Cerebellar cortex (tissue), 1 donor: ENCODE measurements around the gene SH3RF3.

ENCODE experiments used
- DNase-seq: peaks from one replicate; pipeline ENCODE4 v3.0.0-alpha.2; 2015; ENCODE audit warnings: low spot score

The SH3RF3 gene

GRCh38 chr2:109287413-109287812, 158.4 kb downstream of the SH3RF3 start:
- DNase-seq: no peak

- no peak for DNase-seq
These were observed 158.8 kb downstream of the SH3RF3 start for GRCh38 chr2:109287838-109288237.

- no peak for DNase-seq
These were observed 159.8 kb downstream of the SH3RF3 start for GRCh38 chr2:109288544-109289368.

GRCh38 chr2:109289504-109290222, 160.7 kb downstream of the SH3RF3 start:
- DNase-seq: no peak

- DNase-seq: peak; percentile 73
These were observed 162.1 kb downstream of the SH3RF3 start for GRCh38 chr2:109290887-109291643.

GRCh38 chr2:109292386-109292785, 163.4 kb downstream of the SH3RF3 start:
- peak; percentile 3 for DNase-seq

GRCh38 chr2:109293663-109294062, 164.7 kb downstream of the SH3RF3 start:
- DNase-seq: no peak

DNA sequence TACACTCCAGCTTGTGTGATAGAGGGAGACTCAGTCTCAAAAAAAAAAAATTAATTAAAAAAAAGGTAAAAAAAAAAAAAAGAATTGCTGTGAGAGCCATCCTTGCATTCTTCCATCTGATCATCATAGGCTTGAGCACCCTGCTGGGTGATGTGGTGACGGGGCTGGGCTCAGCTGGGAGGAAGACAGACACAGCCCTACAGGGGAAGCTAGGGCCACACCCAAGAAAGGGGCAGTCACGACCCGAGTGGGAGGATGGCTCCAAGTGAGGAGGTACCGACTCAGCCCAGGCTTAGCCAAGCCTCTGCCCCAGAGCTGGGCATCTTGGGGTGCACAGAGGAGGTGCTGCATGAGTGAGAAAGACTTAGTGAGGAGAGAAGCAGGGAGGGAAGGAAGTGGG, 165.5 kb downstream of the SH3RF3 start:
- DNase-seq: no peak

DNA sequence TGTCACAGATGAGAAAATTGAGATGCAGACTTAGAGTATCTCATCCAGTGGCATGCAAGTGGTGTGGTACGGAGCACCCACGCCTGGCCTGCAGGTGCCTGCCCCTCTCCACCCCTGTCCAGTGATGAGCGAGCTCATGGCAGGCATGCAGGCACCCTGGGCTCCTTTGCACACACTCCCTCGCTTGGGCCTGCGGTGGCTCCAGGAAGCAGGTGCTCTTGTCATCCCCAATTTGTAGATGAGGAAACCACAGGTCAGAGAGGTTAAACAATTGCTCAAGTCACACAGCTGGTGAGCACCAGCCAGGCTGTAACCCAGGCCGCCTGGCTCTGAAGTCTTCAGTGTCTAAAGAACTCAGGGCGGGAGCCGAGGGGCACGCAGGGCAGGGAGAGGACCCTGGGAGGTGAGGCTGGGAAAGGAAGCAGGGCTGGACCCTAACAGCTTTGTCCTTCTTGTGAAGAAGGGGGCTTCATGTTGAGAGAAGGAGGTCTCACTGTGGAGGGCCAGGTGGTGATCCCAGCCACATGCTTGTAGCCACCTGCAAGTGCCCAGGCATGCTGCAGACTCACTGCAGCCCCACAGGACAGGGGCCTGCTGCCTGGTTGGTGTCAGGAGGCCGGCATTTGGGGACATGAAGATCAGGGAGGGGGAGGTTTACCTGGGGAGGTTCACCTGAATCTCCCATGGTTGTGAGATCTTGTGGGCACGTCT, 166.2 kb downstream of the SH3RF3 start:
- no peak for DNase-seq

DNA sequence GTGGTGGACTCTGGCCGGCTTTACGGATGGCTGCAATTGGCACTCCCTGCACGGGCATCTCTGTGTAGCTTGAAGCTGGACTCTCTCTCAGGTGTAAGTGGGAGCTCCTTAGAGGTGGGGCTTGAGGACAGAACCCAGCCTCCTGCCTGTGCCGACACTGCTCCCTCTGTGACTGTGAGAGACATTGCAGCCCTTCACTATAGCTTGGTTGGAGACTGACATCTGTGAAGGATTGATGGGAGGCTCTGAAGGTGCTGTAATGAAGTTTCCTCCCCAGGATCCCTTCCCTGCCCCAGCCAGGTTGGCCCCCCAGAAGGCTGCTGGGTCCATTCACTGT, 166.7 kb downstream of the SH3RF3 start:
- DNase-seq: no peak

DNA sequence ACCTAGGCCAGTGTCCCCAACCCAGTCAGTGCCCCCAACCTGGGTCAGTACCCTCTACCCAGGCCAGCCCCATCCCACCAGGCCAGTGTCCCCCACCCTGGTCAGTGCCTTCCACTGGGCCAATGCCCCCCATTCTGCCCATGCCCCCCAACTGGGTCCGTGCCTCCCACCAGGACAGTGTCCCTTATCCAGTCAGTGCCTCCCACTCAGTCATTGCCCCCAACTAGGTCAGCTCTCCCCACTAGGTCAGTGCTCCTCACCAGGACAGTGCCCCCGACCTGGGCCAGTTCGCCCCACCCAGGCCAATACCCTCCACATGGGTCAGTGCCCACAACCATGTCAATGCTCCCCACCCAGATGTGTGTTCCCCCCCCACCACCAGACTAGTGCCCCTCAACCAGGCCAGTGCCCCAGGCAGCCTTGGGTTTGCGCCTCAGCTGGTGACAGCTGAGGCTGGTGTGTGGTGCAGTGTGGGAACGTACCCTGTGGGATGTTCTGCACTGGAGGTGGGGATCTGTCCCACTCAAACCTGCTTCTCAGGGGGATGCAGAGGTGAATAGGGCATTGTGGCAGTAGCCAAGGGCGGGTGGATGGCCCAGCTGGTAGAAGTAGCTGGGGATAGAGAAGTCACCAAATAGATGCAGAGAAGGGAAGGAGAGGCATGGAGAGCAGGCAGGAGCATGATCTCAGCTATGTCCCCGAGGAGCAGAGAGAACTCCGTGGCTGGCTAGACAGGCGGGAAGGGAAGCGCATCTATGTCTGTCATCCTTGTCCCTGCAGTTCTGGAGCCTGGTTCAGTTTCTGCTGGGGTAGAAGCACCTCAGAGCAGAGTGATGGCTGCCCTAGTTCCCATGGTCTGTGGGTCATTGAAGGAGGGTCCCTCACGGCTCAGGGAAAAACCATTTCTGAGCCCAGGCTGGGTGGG, 168.8 kb downstream of the SH3RF3 start:
- DNase-seq: no peak

GRCh38 chr2:109298851-109299250, 169.8 kb downstream of the SH3RF3 start:
- no peak for DNase-seq

DNA sequence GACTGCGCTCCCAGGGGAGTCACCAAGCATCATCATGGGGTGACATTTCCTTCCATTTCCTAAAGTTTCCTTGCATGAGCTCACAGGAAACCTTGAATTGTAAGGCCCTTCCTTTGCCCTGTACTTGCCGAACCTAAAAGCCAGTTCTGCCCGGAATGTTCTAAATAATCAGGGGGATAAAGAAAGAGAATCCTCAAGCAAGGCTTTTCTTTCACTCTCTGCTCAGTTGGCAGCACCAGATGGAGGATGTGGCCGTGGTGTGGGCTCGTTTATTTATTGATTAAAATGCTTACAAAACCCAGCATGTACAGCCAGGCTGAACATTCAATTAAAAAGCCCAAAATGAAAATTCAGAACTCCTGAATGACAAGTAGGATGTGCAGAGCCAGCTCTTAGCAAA, 170.5 kb downstream of the SH3RF3 start:
- no peak for DNase-seq

DNA sequence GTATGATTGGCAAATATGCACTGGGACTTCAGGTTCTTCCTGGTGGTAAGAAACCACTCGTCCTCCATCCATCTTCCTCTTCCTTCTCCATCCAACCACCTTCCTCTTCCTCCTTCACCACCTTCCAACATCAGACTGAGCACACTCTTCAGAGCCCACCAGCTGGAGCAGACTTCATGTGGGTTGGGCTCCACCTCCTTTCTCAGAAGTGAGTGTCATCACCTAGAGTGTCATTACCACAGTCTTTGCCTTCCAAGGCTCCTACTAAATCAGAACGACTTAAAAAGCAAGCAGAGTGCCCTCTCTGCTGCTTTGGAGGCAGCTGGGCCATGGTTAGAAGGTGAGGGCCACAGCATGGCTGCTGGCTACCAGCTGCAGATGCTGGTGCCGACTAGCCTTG, 171.6 kb downstream of the SH3RF3 start:
- no peak for DNase-seq

DNA sequence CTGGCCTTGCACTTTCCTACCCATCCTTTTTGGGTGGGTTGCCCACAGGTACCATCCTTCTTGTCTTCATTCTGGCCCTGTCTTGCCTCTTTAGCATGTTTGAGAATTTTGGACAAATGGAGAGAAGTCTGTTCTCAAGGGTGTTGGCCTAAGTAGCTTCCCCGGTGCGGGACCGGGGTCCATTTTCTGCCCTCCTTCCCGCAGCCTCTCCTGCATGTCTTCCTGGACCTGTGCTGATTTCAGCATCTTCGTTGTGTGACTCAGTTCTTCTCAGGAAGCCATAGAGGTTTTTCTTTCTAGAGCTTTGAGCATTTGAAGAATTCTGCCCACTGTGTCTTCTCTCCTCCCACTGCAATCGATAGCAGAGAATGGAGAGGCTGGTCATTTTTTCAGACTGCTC, 172.7 kb downstream of the SH3RF3 start:
- no peak for DNase-seq

- DNase-seq: no peak
These were observed 173.3 kb downstream of the SH3RF3 start for GRCh38 chr2:109302319-109302718.

DNA sequence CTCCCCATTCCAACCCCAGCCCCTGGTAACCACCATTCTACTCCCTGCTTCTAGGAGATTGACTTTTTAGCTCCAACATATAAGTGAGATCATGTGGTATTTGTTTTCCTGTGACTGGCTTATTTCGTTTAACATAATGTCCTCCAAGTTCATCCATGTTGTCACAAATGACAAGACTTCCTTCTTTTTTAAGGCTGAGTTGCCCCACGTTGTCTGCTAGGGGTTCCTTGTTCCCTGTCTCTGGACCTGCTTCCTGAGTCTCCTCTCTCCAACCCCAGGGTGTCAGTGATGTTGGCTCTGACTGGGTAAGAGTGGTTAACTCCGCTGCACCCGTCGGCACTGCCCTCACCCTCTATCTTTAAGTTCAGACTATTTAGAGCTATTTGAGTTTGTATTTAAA, 175.2 kb downstream of the SH3RF3 start:
- DNase-seq: no peak

DNA sequence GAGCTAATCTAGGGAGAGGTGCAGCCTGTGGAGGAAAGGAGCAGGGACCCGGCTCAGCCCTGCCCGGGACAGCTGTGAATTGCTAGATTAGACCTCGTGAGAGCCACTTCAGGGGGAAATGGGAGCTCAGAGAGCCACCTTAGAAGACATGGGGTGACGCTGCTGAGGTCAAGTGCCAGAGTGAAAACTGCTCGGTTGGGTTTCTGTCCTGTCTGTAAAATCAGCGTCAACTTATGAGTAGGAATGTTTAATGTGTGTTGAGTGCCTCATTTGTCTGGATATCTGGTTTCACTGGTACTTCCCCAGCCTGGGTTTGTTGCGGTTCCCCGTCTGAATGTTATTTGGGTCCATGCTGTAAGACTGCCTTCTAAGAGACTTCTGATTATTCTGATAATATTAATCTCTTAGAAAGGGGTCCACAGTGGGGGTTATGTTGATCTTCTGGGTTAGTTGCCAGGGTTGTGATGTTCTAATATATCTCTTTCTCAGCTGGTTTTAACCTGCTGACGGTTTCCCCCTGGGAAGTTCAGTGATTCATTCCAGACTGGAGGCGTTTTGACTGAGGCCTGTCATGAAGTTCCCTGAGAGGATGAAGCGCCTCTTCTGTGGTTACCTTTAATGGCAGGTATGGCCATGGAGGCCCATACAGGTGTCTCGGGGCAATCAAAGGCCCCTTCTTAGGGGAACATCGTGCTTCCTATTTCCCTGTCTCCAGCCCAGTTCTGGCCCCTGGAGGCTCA, 175.9 kb downstream of the SH3RF3 start:
- DNase-seq: no peak

DNA sequence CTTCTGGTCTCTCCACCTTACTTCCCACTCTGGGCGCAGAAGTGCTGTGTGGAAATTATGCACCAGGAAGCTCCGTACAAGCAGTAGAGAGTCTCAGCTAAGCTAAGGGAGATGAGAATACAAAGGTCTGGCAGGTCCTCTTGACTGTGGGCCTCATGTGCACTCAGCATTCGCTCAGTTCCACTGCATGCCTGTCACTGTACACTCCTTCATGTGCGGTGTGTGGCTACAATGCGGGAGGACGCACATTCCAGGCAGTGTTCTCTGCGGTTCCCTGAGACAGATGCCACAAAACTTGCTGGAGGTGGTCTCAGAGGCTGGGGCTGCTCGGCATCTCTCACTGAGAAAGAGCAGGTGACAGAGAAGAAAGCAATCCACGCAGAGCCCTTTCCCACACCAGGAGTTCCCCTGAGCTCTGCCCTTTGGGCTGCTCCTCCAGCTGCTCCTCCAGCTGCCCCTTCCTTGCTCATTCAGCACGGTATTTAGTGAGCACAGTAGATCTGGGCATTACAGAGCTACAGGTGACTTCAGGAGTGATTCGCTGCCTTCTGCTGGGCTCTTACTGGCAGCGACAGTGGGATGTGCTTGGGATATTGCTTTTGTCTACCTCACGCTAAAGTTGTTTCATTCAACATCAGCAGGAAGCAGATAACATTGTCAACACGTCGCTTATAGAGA, 176.6 kb downstream of the SH3RF3 start:
- DNase-seq: no peak

- DNase-seq: no peak
These were observed 177.2 kb downstream of the SH3RF3 start for GRCh38 chr2:109306190-109306589.
